Activated CD8-positive, alpha-beta memory T cell treated with anti-CD3 and anti-CD28 coated beads, Interleukin-2, amount 50 U/mL, for 1 hour (primary cell): ENCODE data around the gene RASGRP3.

Experiments
- DNase-seq: peaks from one replicate; pipeline ENCODE4 v3.0.0-alpha.2; 2020; ENCODE audit errors: extremely low read depth

Gene RASGRP3

GRCh38 chr2:33521791-33522281 lies 45.4 kb downstream of the RASGRP3 start:
- DNase-seq = no peak

GRCh38 chr2:33522576-33522975 lies 46.1 kb downstream of the RASGRP3 start:
- DNase-seq = no peak

- no peak for DNase-seq
Observed at GRCh38 chr2:33525666-33526065, 49.2 kb downstream of the RASGRP3 start.

- no peak for DNase-seq
Observed at GRCh38 chr2:33526132-33526531, 49.7 kb downstream of the RASGRP3 start.

DNA sequence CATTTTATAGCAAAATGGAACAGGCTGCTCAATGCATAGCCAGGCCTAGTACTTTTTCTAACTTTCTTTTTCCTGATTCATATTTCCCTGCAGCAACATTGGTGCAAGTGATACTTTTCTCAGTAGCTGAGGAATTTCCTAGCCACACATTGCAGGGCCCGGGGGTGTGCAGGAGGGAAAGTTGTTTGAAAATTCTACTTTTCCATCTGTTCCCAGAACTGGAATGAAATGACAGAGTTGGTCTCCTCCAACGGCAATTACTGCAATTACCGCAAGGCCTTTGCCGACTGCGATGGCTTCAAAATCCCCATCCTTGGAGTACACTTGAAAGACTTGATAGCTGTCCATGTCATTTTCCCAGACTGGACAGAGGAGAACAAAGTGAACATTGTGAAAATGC lies 50.5 kb downstream of the RASGRP3 start:
- DNase-seq = no peak

GRCh38 chr2:33528441-33528950 lies 52.0 kb downstream of the RASGRP3 start:
- no peak for DNase-seq

DNA sequence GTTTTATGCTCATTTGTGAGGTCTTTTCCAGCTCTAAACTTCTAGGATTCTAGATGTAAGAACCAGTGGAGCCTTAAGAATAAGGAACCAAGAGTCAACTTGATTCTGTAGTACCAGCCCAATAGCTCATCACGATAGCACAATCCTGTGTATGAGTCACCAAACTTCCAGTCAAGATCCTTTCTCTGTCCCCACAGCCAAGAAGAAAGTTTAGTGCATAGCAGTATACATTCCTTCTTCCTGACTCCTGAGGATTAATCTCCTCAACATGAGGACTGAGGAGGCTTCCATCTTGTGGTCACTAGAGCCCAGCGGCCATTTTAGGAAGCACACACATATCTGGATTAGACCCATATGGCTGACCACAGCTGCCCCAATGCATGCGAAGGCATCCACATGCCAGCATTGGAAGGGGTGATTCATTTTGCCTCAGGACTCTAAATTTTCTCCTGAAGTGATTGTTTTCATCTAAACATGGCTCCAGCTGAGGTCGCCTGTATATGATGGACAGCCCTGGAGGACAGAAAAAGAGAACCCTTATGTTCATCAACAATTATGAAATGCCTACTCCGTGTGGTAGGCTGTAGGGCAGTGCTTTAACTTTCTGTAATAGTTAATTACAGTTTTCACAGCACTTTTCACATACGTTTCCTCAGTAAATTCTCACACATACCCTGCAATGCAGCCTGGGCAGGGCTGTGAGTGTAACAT lies 53.5 kb downstream of the RASGRP3 start:
- no peak for DNase-seq

DNA sequence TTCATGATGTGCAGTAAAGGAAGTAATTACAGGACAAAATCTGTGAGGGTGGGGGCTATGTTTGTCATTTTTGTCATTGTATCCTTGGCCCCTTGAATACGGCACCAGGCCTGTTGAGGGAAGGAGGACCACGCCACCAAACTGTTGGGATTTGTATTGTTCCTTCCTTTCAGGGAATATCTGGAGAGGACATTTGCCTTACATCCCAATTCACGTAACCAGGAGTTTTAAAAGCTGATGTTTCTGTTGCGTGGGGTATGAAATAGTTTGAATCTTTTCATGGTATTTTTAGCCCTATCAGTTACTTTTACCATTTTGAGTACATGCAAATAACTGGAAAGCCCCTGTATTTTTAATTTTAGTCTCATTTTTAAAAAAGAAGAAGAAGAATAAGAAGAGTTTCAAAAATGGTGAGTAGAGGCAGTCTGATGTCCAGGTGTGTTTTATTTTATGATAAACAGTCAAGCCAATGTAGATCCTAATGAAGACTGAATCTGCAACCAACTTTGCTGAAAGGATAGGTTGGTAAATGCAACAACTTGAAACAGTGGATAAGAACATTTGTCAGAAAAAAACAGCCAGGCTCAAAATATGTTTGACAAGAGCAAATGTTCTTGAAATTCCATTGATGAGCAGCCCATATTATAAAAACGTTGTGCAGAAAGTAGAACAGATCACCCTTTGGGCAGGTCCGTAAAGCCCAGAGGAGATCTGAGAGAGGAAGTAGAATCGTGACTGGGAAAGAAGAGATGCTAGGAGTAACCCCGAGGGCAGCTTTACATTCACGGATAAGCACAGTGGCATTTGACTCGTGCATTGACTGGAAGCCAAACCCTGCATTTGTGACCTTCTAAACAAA lies 54.5 kb downstream of the RASGRP3 start:
- DNase-seq = no peak

- no peak for DNase-seq
Observed at GRCh38 chr2:33531549-33532059, 55.2 kb downstream of the RASGRP3 start.

- no peak for DNase-seq
Observed at GRCh38 chr2:33532146-33532545, 55.7 kb downstream of the RASGRP3 start.

GRCh38 chr2:33532966-33533365 lies 56.5 kb downstream of the RASGRP3 start:
- DNase-seq = no peak

GRCh38 chr2:33535421-33535820 lies 59.0 kb downstream of the RASGRP3 start:
- DNase-seq = no peak

- DNase-seq = no peak
Observed at GRCh38 chr2:33541243-33541642, 64.8 kb downstream of the RASGRP3 start.

DNA sequence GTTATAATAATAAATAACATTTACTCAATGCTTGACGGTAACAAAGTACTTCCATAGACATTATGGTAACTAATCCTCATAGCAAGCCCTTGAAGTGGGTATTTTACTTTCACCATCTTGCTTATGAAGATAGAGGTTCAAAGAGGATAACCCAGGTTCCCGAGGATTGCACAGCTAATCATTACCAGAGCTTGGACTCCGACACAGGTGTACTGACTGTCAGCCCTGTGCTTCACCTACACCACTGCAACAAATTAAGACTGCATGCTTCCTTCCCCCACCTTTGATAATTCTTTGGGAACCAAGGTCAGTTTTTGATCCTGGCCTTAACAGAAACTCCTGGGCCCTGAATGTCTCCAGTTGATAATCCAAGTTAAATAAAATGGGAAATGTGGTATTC lies 73.8 kb downstream of the RASGRP3 start:
- no peak for DNase-seq

GRCh38 chr2:33552758-33553461 lies 76.5 kb downstream of the RASGRP3 start:
- no peak for DNase-seq

- no peak for DNase-seq
Observed at GRCh38 chr2:33555681-33556080, 79.2 kb downstream of the RASGRP3 start.

GRCh38 chr2:33559328-33559727 lies 82.9 kb downstream of the RASGRP3 start:
- no peak for DNase-seq

DNA sequence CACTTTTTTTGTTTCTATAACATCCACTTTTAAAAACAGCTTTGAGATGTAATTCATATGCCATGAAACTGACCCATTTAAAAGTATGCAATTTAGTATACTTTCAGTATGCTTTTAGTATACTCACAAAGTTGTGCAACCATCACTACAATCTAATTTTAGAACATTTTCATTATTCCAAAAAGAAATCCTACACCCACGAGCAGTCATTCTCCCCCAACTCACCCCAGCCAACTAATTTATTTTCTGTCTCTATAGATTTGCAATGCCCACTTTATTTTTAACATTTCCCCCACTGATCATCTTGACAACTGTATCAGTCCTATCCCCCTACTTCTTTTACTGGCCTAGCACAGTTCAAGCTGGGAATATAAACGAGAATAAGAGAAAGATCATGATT lies 83.6 kb downstream of the RASGRP3 start:
- no peak for DNase-seq

- DNase-seq = no peak
Observed at GRCh38 chr2:33561872-33562271, 85.4 kb downstream of the RASGRP3 start.

GRCh38 chr2:33570681-33571080 lies 94.2 kb downstream of the RASGRP3 start:
- no peak for DNase-seq

DNA sequence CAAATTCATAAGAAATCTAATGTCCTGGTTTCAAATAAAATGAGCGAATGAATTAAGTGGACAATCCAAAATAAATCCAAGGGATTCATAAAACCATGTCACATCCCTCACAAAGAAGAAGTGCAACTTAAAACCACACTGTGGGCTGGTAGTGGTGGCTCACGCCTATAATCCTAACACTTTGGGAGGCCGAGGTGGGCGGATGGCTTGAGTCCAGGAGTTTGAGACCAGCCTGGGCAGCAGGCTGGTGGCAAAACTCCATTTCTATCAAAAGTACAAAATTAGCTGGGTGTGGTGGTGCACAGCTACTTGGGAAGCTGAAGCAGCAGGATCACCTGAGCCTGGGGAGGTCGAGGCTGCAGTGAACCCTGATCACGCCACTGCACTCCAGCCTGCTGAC lies 97.2 kb downstream of the RASGRP3 start:
- DNase-seq = no peak

DNA sequence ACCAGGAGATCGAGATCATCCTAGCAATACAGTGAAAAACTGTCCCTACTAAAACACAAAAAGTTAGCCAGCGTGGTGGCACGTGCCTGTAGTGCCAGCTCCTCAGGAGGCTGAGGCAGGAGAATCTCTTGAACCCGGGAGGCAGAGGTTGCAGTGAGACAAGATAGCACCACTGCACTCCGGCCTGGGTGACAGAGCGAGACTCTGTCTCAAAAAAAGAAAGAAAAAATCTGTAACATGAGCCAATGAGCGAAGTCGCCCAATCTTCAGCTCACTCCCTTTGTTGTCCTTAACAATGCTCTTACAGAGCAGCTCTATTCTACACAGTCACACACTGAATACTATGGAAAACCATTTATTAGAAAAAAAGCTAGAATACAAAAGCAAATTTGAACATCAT lies 100.6 kb downstream of the RASGRP3 start:
- no peak for DNase-seq
